GM13976 (cell line): ENCODE measurements around the gene LRCH1.

Experiments used
- DNase-seq: peaks from one replicate; pipeline ENCODE4 v3.0.0; 2012; ENCODE audit warnings: low spot score
- in situ Hi-C: fragments of 300-500 bp; cut with MboI; formaldehyde crosslinking; loops from one replicate; pipeline ENCODE4 v1.12.0; 2022; ENCODE audit warnings: low sequenced_read_pairs, mixed read lengths, inconsistent platforms; ENCODE audit not compliant: unreplicated experiment
- TF ChIP-seq, protein P1 (sequence below): IDR thresholded peaks from 2 replicates; pipeline ENCODE4 v1.5.1; 2012; ENCODE audit warnings: borderline replicate concordance, mild to moderate bottlenecking; ENCODE audit not compliant: insufficient read depth; ENCODE audit errors: extremely low read depth, missing control alignments, control extremely low read depth

The LRCH1 gene

DNA sequence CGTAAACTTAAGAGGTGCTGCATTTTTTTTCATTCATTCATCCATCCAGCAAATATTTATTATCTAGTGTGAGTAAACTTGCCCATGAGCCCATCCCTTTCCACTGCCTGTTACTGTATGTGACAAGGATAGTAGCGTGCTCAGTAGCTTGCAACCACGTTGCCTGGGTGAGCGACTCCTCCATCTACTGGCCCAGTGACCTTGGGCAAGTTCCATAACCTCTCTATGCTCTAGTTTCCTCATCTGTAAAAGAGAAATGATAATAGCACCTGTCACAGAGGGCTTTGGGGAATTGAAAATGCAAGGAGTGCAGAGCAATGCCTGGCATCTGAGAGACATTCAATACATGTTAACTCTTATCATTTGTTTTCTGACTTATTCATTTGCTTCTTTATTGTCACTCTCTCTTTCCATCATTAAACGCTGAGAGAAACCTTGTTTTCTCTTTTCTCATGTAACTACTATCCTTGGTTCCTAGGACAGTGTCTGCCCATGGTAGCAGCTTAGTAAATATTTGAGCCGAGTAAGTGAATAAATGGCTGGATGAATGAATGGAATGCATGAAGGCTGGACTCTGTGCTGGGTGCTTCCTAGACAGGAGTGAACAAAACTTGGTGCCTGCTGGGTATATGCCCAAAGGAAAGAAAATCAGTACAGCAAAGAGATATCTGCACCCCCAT is 19.9 kb downstream of the LRCH1 start:
- DNase-seq: no peak
- TF ChIP-seq, protein P1, sequence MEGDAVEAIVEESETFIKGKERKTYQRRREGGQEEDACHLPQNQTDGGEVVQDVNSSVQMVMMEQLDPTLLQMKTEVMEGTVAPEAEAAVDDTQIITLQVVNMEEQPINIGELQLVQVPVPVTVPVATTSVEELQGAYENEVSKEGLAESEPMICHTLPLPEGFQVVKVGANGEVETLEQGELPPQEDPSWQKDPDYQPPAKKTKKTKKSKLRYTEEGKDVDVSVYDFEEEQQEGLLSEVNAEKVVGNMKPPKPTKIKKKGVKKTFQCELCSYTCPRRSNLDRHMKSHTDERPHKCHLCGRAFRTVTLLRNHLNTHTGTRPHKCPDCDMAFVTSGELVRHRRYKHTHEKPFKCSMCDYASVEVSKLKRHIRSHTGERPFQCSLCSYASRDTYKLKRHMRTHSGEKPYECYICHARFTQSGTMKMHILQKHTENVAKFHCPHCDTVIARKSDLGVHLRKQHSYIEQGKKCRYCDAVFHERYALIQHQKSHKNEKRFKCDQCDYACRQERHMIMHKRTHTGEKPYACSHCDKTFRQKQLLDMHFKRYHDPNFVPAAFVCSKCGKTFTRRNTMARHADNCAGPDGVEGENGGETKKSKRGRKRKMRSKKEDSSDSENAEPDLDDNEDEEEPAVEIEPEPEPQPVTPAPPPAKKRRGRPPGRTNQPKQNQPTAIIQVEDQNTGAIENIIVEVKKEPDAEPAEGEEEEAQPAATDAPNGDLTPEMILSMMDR: no peak
- in situ Hi-C loops: no loop called here

DNA sequence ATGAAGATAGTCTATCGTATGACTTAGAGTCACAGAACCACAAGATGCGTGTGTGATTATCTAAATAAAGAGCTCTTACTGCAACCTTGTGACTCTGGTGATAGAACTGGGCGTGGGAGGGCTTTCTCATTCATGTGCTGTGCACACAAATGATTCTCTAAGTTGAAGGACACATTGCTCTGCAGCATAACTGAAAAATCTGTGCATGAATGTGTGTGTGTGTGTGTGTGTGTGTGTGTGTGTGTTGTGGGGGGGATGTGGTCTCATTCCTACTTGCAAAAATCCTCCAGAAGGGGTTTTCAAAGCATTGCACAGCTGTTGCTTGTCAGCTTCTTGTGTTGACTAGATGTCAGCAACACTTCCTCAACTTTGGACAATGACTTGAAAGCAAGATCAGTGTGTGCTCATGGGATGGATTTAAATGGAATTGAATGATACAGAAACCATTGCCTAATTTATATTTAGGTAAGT is 22.4 kb downstream of the LRCH1 start:
- in situ Hi-C loops: no loop called here
- peak; percentile 46 for DNase-seq
- TF ChIP-seq, protein P1: no peak

DNA sequence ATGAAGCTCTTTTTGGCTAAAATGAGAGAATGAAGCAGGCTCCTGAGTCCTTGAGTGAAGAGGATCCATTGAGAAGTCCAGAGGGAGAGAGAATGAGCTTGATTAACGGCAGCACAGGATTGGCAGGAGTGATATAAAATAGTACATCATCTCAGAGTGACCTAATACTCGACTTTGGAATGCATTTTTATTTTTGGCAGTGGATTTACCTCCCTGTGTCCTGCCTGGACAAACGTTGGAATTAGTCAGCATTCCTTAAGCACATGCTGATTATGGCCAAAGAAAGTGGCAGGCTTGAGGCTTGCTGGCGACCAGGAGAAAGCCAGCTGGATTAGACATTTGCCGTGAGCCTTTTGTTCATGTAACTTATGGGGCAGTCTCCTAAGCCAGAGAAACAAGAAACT is 22.9 kb downstream of the LRCH1 start:
- DNase-seq: no peak
- TF ChIP-seq, protein P1: no peak
- in situ Hi-C loops: no loop called here

DNA sequence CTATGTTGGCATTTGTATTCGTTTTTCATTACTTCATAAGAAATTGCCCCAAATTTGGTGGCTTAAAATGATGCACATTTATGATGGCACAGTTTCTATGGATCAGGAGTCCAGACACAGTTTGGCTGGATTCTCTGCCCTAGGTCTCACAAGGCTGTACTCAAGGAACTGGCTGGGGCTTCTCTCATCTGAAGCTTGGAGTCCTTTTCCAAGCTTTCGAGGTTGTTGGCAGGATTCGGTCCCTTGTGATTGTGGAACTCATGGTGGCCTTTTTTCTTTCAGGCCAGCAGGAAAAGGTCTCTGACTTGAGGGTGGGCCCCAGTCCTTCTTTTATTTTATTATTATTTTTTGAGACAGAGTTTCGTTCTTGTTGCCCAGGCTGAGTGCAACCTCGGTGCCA is 23.8 kb downstream of the LRCH1 start:
- no peak for DNase-seq
- TF ChIP-seq, protein P1: no peak
- in situ Hi-C loops: no loop called here

DNA sequence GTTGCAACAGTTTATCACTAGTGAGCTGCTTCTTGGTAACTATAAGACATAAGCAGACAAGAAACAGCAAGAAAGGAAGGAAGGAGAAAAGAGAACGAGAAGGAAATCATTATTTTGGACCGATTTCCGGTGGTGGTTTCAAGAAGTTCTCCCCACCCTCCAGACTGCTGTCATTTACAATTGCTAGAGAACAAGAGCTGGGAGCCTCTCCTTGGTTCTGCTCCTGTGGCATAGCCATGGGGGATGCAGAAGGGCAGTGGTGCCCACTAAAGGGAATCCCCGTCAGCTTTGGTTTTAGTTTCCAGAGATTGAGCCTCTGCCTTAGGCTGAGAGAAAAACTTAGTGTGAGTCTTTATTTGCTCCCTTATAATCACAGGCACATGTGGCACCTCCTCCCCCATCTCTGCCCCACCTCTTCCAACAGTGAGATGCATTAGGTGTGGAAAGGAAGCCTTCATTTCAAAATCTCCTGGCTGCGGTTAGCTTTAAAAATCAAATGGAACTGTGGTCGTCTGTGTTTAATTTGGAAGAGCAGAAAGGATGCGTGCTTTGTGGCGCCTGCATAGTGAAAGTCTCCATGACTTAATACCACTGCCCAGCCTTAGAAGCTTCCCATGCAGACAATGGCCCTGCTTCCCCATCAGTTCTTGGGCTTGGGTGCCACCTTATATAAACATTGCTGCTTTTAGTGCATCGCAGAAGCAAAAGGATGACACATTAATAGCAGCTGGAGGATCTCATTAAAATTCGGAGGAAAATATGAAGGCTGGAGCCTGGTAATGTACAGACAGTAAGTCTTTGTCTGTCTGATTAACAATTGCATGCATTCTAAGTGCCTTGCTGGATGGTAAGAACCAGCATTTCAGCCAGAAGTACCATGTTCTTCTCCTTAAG is 25.0 kb downstream of the LRCH1 start:
- DNase-seq: no peak
- in situ Hi-C loops: no loop called here
- TF ChIP-seq, protein P1: no peak

DNA sequence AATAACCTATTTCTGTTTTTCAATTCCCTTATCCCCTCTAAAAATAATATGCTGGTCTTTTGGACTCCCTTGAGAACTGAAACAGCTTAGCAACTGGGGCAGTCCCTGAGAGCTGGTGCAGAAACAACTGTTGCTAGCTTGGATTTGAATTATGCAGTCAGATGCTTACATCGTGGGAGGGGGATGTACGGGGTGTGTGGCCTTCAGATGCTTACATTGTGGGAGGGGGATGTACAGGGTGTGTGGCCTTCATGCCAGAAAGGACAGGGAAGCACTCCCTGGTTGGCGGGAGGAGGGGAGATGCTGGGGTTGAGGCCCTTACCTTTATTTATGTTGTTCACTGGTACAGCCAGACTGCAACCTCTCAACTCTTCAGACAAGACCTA is 25.6 kb downstream of the LRCH1 start:
- in situ Hi-C loops: no loop called here
- TF ChIP-seq, protein P1: no peak
- DNase-seq: peak; percentile 51
